GM12878 (cell line): ENCODE measurements around the gene HMMR. TPM values are rescaled to one million over a fixed set of nuclear protein-coding genes. Genes with fewer than 3 reads are reported as not detected.

Experiments
- ATF2 ChIP-seq: IDR thresholded peaks from 2 replicates; pipeline ENCODE4 v1.6.1; 2012; ENCODE audit warnings: low read length, inconsistent platforms
- ATF7 ChIP-seq: fragments of 450-650 bp; IDR thresholded peaks from 2 replicates; pipeline ENCODE4 v1.6.1; 2016; ENCODE audit warnings: low read depth, mild to moderate bottlenecking
- BMI1 ChIP-seq: fragments of 450-650 bp; IDR thresholded peaks from 2 replicates; pipeline ENCODE4 v1.6.1; 2016; ENCODE audit warnings: mild to moderate bottlenecking, moderate library complexity, borderline replicate concordance
- CBX5 ChIP-seq: sonication (generic); IDR thresholded peaks from 2 replicates; pipeline ENCODE4 v1.6.1; 2016; ENCODE audit warnings: low read depth, moderate library complexity, mild to moderate bottlenecking, inconsistent platforms
- EGR1 ChIP-seq, 2 experiments: IDR thresholded peaks; 1 replicate in 1 of 2; 2 replicates in 1 of 2; pipeline ENCODE4 v1.6.1; 2011 to 2012; ENCODE audit warnings: low read depth in 2 of 2, low read length in 2 of 2, borderline replicate concordance in 1 of 2, mild to moderate bottlenecking in 1 of 2, moderate library complexity in 1 of 2
- HDGF ChIP-seq: fragments of 450-650 bp; IDR thresholded peaks from 2 replicates; pipeline ENCODE4 v1.6.1; 2016; ENCODE audit warnings: antibody characterized with exemption
- IKZF2 ChIP-seq, 2 experiments: fragments of 450-650 bp; IDR thresholded peaks; 2 replicates each; pipeline ENCODE4 v1.6.1; 2017; ENCODE audit warnings: mild to moderate bottlenecking in 2 of 2, moderate library complexity in 2 of 2
- JUND ChIP-seq: IDR thresholded peaks from 2 replicates; pipeline ENCODE4 v1.6.1; 2012; ENCODE audit warnings: low read depth, mild to moderate bottlenecking, low read length, improper control_type of control experiment, moderate library complexity
- KLF5 ChIP-seq: fragments of 450-650 bp; IDR thresholded peaks from 2 replicates; pipeline ENCODE4 v1.6.1; 2014; ENCODE audit warnings: mild to moderate bottlenecking; ENCODE audit not compliant: partially characterized antibody
- NBN ChIP-seq: fragments of 450-650 bp; IDR thresholded peaks from 2 replicates; pipeline ENCODE4 v1.6.1; 2016
- NKRF ChIP-seq: fragments of 450-650 bp; conservative IDR thresholded peaks from 2 replicates; pipeline ENCODE4 v1.6.1; 2017; ENCODE audit warnings: mild to moderate bottlenecking, moderate library complexity
- NRF1 ChIP-seq: conservative IDR thresholded peaks from 2 replicates; pipeline ENCODE4 v1.6.1; 2011; ENCODE audit warnings: mild to moderate bottlenecking, low read depth, low read length, improper control_type of control experiment
- PAX5 ChIP-seq: IDR thresholded peaks from 2 replicates; pipeline ENCODE4 v1.6.1; 2011; ENCODE audit warnings: low read depth, low read length, borderline replicate concordance
- POLR2A ChIP-seq: IDR thresholded peaks from 2 replicates; pipeline ENCODE4 v1.6.1; 2011; ENCODE audit warnings: low read depth, mild to moderate bottlenecking, low read length
- POLR2AphosphoS5 ChIP-seq: IDR thresholded peaks from 2 replicates; pipeline ENCODE4 v1.6.1; 2011; ENCODE audit warnings: mild to moderate bottlenecking, low read length, inconsistent platforms
- RELB ChIP-seq: fragments of 450-650 bp; IDR thresholded peaks from 2 replicates; pipeline ENCODE4 v1.6.1; 2017; ENCODE audit warnings: low read depth, mild to moderate bottlenecking, moderate library complexity
- SMAD5 ChIP-seq: IDR thresholded peaks from 2 replicates; pipeline ENCODE4 v1.6.1; 2016; ENCODE audit warnings: antibody characterized with exemption, low read depth
- SMARCA5 ChIP-seq: fragments of 450-650 bp; IDR thresholded peaks from 2 replicates; pipeline ENCODE4 v1.6.1; 2017; ENCODE audit warnings: mild to moderate bottlenecking
- TCF3 ChIP-seq: IDR thresholded peaks from 2 replicates; pipeline ENCODE4 v1.6.1; 2012; ENCODE audit warnings: low read depth, mild to moderate bottlenecking, low read length, borderline replicate concordance; ENCODE audit not compliant: insufficient read depth
- ZBTB11 ChIP-seq: fragments of 450-650 bp; formaldehyde crosslinking; IDR thresholded peaks from 2 replicates; pipeline ENCODE4 v1.5.0; 2022; ENCODE audit warnings: mild to moderate bottlenecking, missing genetic modification characterization
- ZZZ3 ChIP-seq: IDR thresholded peaks from 2 replicates; pipeline ENCODE4 v1.6.1; 2011; ENCODE audit warnings: low read depth; ENCODE audit not compliant: control insufficient read depth, insufficient read length
- polyA plus RNA-seq, 11 experiments: library from polyadenylated mRNA; depleted of rRNA in 4 of 11; unstranded in 6 of 11; stranded (reverse) in 5 of 11; fragments of >200 nt; fragmentation: Nextera tagmentation in 4 of 11; fragmentation: Illumina TruSeq in 1 of 11; extraction: Ambion mirVana in 4 of 11; extraction: Trizol in 1 of 11; gene quantifications; 1 replicate in 1 of 11; 2 replicates in 10 of 11; pipeline versions ENCODE4 v1.2.1 to v1.2.3, GENCODE V29; 2011 to 2016; ENCODE audit warnings: inconsistent platforms in 2 of 11, missing spikeins in 2 of 11, low read depth in 1 of 11
- total RNA-seq, 4 experiments: library from RNA; depleted of rRNA in 3 of 4; stranded (reverse); fragments of >200 nt in 3 of 4; fragmentation: Illumina TruSeq in 1 of 4; extraction: Trizol in 1 of 4; gene quantifications; 2 replicates each; pipeline versions ENCODE4 v1.2.1 to v1.2.3, GENCODE V29; 2013 to 2021

The HMMR gene
- total and polyA plus RNA-seq, 10 of the 15 experiments (the other 5 are each of a cell fraction or from before 2014, with no cell fraction given), result 44.1 to 122 (median 64.2) TPM

- TF ChIP-seq HDGF (no peak), POLR2AphosphoS5 (peak; percentile 99), NBN (peak; percentile 74; the same call in 1 of the 2 replicates), RELB (peak; percentile 34; the same call in 1 of the 2 replicates), TCF3 (0 out of 2 replicates have a peak, but pooled peaks have one; percentile 37), ZBTB11 (CRISPR knock-in tag) (no peak), POLR2A (peak; percentile 100), KLF5 (no peak), PAX5 (no peak), CBX5 (0 out of 2 replicates have a peak, but pooled peaks have one; percentile 24), NRF1 (no peak), NKRF (peak; percentile 82), EGR1 (IDR thresholded peaks at IDR 0.05; ENCODE audit: borderline replicate concordance in 1 of 2, low read depth in 2 of 2, low read length in 2 of 2) (no peak), SMARCA5 (peak; percentile 73; the same call in 1 of the 2 replicates), IKZF2 (IDR thresholded peaks at IDR 0.05) (0 out of 4 replicates have a peak, but pooled peaks of 1 of the 2 experiments have one; percentile 39), ZZZ3 (no peak), SMAD5 (peak; percentile 92), ATF7 (peak; percentile 34), BMI1 (no peak), JUND (no peak), ATF2 (no peak)
These were observed 22.9 kb upstream of the HMMR start, which contains the start of gene CCNG1 (continued) for GRCh38 chr5:163437309-163438182.
